ENCODE results near the gene CEPT1.

DNA sequence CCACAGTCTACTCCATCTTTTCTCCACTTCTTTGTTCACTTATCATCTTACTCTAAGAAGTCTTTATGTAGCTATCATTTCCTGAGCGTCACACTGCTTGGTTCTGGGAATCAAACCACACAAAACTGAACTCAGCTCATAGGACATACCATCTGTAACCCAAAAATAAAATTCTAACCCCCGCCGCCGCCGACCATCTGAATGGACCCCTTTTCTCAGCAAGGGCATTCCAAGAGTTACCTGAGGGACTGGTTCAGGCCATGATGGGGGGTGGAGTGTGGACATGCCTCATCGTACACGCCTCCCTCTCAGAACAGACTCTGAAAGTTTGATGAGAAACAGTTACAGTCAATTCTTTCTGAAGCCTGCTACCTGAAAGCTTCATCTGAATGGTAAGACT, 74.9 kb downstream of the CEPT1 start:
- TF ChIP-seq, protein P1, sequence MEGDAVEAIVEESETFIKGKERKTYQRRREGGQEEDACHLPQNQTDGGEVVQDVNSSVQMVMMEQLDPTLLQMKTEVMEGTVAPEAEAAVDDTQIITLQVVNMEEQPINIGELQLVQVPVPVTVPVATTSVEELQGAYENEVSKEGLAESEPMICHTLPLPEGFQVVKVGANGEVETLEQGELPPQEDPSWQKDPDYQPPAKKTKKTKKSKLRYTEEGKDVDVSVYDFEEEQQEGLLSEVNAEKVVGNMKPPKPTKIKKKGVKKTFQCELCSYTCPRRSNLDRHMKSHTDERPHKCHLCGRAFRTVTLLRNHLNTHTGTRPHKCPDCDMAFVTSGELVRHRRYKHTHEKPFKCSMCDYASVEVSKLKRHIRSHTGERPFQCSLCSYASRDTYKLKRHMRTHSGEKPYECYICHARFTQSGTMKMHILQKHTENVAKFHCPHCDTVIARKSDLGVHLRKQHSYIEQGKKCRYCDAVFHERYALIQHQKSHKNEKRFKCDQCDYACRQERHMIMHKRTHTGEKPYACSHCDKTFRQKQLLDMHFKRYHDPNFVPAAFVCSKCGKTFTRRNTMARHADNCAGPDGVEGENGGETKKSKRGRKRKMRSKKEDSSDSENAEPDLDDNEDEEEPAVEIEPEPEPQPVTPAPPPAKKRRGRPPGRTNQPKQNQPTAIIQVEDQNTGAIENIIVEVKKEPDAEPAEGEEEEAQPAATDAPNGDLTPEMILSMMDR (IDR thresholded peaks at IDR 0.05): no peak
- no peak for TF ChIP-seq POLR2A (IDR thresholded peaks at IDR 0.05)

Data from body of pancreas (tissue), 4 donors.